CD4-positive, alpha-beta T cell treated with Interferon alpha-2 for 1 hour (primary cell): Measurements from ENCODE around the gene FSTL1.

Experiments
- DNase-seq, 2 donors: peaks; one replicate each; pipeline ENCODE4 v3.0.0-alpha.2; 2020 to 2022

Gene FSTL1

DNA sequence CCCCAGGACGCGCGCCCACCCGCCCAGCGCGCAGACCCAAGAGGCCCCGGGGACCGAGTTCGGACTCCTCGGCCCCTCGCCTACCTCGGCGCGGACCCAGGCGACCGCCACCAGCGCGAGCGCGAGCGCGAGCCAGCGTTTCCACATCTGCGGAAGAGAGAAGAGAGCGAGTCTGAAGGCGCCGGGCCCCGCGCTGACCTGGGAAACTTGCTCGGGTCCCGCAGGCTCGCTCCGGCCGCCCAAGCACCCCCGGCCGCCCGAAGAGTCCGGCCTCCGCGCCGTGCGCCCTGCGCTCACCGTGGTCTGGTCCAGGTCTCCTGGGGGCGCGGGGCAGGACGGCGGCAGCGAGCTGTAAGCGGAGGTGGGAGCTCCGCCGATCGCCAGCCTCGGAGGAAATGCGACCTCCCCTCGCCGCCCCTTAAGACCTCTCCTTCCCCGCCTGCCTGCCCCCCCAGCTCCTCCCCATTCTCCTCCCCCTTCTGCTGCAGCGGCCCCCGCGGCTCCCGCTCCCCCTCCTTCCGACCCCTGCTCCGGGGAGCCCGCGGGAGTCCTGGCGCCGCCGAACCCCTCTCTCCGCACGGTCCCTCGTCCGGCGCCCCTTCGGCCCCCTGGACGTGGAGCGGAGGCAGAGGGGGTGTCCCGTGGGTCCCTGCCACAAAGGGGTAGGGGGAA lies at the start of gene FSTL1:
FSTL1 (minus strand) TSS at position 393 of the 672 bp plus-strand sequence; CDS start at position 147, 246 bp downstream.
- DNase-seq = no peak

DNA sequence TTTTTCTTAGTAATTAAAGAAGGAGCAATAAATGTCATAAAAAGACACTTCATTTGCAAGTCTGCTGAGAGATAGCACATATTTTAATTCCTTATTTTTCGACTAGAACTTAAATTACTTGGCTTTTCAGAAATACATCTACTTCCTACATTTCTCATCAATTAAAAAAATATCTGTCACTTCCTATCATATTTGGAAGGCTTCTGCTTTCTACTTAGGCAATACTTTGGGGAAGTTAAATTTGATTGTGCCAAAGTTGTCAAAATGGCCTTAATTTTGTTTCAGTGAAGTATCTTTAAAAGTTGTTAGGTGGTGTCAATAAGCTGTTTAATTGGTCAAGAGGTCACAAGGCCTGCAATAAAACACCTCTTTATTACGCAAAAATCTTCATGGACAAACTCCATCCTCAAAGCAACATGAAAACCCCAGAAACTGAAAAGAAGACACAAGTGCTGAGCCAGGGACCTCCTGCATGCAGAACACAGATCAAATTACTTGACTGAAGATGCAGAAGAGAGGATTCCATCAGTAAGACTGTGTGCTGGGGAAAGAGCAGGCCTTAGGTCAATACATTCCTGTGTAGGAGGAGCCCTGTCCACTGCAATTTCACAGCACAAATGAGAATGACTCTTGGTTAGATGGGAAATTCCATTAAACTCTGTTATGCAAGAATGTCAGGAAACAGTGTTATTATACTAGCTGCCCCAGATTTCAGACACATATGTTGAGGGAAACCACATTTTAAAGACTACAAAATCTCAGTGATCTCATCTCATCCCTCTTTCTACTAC lies 48.0 kb upstream of the FSTL1 start:
- DNase-seq = no peak

DNA sequence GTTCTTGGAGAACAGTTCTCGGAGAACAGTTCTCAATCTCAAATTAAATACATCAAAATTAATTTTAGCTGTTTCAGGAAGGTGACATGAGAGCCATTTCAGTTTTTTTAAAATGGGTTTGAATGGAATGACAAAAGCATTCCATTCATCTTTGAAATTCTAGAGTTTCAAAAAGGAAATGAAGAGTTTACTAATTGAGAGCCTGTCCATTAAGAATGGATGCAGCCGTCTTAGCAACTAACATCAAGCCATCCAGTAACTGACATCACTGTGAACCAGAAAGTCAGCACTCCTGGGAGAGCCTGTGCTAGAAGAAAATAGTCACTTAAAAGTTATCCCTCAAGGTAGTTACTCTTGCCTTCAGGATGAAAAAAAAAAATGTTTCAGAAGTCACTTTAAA lies 47.0 kb upstream of the FSTL1 start:
- DNase-seq = no peak

DNA sequence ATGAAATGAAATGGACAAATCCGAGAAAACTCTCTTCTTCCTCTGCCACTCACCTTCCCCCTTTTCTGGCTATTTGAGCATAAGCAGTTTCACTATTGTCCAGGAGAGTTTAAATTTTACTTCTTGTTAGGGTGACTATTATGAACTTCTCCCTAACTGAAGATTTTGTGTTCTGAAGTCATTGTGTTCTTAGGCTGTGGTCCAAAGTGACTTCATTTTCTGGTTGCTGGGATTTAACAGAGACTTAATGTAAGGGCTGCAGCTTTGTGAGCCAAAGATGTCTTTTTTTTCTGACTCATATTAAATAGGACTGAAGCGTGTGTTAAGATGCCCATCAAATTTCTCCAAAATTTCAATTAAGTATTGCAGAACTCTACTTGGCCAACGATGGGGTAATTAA lies 46.5 kb upstream of the FSTL1 start:
- no peak for DNase-seq

GRCh38 chr3:120496278-120497002 lies 45.6 kb upstream of the FSTL1 start:
- no peak for DNase-seq

DNA sequence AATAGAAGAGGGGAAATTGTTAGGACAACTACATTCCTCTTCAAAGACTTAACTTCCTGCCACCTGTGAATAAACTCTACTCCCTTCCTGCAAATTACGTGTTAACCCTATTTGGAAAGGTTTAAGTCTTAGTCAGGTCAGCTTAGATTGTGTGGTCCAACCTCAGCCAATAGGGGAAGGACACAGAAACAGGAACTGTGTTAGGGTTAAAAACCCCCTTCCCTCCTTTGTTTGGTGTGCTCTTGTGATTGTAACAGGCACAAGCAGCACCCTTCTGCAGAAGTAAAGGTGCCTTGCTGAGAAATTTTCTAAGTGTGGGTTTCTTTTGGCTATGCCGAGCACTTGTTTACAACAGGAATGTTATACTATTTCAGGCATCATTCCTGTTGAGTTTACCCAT lies 45.0 kb upstream of the FSTL1 start:
- DNase-seq = no peak

GRCh38 chr3:120492103-120492502 lies 41.3 kb upstream of the FSTL1 start:
- DNase-seq = no peak

- DNase-seq = no peak
Measured at GRCh38 chr3:120489421-120489820, 38.6 kb upstream of the FSTL1 start.

GRCh38 chr3:120488296-120488695 lies 37.5 kb upstream of the FSTL1 start:
- DNase-seq = no peak

- DNase-seq = no peak
Measured at GRCh38 chr3:120487191-120487650, 36.4 kb upstream of the FSTL1 start.

DNA sequence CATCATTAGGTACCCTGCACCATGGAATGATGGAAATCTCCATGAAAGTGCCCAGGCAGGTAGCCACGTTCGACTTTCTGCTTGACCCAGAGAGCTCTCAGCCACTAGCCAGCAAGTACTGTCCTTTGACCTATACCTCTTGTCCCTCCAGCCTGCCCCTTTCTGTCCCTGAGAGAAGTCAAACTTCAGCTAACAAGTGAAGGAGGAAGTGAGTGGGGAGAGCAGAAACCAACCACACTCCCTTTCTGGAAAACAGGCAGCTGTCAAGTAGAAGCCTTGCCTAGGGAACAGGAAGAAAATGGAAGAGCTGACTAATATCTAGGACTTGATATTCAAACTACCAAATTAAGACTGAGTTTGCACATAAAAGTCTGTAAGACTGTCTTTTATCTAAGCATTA lies 30.3 kb upstream of the FSTL1 start:
- DNase-seq = no peak

DNA sequence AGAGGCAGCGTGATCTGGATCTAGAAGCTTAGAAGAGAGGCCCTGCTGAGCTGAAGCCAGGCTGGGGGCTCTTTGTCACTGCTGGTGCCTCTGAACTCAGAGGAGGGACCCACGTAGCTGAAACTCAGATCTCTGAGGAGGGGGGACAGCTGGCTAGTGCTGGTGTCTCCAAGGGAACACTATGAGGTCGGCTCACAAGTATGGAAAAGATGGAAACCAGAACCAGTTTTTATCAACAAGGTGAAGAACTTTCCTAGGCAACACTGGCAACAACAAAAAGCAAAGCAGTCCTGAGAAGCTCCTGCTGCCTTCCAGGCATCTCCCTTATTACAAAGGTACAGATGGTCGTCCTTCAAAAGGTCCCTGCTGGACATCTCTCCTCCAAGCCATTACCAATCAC lies 27.0 kb upstream of the FSTL1 start:
- DNase-seq = no peak

DNA sequence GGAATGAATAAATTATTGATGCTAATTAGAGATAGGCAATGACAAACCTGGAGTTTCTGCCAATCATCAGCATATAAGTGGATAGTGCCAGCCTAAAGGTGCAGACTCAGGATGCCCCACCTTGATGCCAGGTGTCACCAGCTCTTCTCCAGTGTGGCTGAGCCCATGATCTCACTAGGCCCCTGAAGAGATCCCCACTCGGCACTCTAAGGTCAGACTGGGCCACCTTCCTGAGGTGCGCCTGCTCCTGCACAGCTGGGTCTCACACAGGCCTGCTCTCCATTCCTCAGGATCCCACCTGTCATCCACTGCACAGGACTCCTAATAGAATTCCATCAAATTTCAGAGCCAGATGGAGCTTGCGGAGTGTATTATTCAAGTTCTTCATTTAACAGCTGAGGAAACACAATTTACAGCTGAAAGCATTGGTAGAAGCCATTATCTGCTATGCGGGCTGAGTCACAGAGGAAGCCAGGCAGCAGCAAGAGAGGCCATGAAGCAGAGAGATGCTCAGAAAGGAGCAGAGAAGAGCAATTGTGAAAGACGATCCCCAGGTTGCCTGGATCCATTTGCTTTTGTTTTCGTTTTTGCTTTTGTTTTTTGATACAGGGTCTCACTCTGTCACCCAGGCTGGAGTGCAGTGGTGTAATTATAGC lies 25.1 kb upstream of the FSTL1 start:
- DNase-seq = no peak

GRCh38 chr3:120473896-120474675 lies 23.3 kb upstream of the FSTL1 start:
- no peak for DNase-seq

DNA sequence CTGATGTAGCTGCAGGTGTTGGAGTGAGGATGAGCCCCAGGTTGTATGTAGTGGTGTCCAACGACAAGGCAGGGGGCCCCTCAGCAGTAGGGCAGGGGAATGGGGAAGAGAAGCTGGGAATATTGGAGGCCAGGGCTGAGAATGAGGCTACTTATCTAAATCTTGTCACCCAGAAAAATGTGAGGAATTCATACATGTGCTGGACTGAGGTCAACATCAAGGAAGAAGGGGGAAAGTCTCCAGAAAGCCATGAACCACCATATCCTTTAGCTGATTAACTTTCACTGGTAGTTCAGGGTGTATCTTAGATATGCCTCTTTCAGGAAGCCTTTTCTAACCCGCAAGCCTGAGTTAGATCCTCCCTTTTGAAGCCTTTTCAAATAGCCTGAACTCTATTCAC lies 22.6 kb upstream of the FSTL1 start:
- no peak for DNase-seq

DNA sequence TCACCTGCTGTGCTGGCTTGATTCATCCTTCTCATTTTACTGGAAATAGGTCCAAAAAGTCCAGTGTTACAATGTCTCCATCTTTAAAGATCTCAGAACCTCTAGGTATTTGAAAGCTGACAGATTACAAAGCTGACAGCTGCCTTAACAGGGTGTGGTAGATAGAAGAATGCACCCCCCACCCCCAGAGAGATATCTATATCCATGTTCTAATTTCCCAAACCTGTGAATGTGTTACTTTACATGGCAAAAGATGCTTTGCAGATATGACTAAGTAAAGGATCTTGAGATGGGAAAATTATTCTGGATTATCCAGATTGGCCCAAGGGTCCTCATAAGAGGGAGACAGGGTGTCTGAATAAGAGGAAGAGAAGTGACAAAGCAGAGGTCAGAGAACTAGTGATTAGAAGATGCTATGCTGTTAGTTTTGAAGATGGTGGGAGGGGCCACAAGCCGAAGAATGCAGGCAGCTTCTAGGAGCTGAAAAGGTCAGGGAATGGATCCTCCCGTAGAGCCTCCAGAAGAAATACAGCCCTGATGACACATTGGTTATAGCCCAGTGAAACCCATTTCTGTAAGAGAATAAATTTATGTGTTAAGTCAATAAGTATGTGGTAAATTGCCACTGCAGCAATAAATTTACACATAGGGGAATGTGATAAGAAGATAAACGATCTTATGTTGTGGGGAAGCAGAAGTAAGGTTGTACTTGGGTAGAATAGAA lies 21.5 kb upstream of the FSTL1 start:
- DNase-seq = no peak

DNA sequence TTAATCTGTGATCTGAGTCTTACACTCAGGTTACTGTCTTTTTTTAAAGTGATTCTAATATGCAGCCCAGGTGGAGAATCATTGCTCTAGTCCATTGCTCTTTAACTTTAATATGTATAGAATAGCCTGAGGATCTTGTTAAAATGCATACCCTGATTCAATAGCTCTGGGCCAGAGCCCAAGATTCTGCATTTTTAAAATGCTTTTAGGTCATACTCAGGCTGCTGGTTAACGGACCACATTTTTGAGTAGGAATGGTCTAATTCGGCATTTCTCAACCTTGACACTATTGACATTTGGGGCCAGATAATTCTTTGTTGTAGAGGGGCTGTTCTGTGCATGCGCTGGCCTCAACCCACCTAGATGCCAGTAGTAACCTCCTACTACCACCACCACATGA lies 20.9 kb upstream of the FSTL1 start:
- DNase-seq = no peak

DNA sequence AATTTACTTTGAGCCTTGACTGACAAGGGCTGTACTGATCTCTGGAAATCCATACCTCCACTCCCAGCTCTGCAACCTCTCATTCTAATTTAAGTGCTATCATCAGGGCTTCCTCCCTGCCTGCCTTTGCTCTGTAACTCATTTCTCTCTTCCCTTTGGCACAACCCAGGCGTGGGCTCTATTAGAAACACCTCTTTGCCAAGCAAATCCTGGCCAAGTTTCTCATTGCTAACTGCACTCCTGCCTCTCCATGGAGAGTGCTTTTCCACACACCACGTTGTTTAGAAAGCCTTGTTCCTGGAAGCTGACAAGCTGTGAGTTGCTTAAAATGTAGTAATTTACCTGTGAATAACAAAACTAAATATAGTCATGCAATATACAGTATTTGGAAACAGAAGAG lies 20.1 kb upstream of the FSTL1 start:
- no peak for DNase-seq

- no peak for DNase-seq
Measured at GRCh38 chr3:120469882-120470301, 19.1 kb upstream of the FSTL1 start.

- no peak for DNase-seq
Measured at GRCh38 chr3:120469440-120469839, 18.6 kb upstream of the FSTL1 start.

DNA sequence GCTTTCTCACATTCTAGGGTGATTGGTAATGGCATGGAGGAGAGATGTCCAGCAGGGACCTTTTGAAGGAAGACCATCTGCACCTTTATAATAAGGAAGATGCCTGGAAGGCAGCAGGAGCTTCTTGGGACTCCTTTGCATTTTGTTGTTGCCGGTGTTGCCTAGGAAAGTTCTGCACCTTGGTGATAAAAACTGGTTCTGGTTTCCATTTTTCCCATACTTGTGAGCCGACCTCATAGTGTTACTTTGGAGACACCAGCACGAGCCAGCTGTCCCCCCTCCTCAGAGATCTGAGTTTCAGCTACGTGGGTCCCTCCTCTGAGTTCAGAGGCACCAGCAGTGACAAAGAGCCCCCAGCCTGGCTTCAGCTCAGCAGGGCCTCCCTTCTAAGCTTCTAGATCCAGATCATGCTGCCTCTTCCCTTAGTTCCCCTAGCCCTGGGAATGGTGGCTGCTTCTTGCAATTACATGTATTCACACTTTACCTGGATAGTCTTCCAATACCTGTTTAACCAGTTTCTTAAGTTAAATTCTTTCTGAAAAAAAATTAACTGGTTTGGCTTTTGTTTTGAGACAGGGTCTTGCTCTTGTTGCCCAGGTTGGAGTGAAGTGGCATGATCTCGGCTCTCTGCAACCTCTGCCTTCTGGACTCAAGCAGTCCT lies 18.0 kb upstream of the FSTL1 start:
- no peak for DNase-seq
